ENCODE measurements around the gene ZNF503.
"Not testable (repeated sequence)": the region's sequence is repeated elsewhere in the genome, so short reads cannot be mapped to it uniquely, and the experiment has no call there.

The ZNF503 gene

DNA sequence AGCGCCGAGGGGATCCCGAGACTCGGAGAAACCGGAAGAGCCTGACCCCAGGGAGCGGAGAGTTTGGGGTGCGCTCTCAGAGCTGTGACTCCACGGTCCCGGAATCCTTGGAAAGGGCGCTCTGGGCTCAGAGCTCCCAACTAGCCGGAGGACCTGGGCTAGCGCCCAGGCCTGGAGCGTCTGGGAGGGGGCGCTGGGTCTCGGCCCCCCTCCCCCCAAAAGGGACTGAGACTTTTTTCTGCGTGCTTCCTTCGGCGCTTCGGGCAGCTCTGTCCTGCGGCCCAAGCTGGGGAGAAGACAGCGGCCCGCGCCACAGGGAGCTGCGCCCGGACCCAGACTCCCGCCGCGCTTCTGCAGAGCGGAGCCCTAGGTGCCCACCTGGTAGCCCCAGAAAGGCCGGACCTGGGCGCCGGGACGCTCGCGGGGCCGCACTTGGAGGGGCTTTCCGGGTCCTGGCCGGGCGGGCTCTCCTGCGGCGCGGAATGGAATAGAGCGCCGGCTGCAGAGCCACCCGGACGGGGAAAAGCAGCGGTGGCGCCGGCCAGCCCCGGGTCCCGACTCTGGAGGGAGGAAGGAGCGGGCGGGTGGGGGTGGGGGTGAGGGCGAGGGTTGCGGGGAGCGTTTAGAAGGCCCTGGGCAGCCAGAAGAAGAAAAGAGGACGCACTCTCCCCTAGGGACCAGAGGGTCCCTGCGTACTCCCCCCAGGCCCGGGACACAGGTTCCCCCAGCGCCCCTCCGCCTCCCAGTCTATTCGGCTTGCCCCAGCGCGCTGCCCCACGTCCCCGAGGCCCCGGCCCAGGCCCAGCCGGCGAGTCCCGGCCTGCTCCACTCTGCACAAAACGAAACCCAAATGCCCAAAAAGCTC is 4.7 kb downstream of the ZNF503 start:
- FAIRE-seq (no peak), DNase-seq (ENCODE audit: low spot score) (no peak)

DNA sequence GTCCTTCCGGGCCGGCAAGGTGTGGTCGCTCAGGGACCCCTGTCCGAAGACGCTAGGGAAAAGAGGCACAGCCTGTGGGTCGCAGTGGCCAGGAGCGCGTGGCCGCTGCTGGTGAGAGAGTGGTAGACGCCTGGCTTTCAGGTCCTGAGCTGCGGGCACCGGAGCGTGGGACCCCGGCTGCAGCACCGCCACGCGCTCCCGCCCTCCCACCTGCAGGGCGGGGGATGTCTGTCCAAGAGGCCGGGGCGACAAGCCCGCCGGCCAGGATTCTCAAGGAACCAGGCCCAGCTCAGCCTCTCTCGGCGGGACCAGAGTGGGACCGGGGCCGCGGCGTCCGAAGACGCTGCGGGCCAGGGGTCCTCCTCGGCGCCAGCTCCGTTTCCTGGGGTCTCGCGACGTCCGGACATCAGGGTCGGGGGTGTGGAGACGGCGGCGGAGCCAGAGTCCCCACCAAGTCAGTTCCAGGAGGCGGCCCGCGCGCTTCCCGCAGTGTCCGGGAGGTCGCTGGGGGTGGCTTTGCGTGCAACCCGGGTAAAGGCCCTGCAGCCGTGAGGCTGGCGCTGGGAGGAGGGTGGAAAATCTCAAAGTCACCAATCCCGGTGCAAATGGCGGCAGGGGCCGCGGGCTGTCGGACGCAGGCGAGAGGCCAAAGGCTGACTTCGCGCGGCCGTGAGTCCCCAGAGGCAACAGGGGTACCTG is 5.5 kb downstream of the ZNF503 start:
- FAIRE-seq (no peak), DNase-seq (ENCODE audit: low spot score) (no peak)

DNA sequence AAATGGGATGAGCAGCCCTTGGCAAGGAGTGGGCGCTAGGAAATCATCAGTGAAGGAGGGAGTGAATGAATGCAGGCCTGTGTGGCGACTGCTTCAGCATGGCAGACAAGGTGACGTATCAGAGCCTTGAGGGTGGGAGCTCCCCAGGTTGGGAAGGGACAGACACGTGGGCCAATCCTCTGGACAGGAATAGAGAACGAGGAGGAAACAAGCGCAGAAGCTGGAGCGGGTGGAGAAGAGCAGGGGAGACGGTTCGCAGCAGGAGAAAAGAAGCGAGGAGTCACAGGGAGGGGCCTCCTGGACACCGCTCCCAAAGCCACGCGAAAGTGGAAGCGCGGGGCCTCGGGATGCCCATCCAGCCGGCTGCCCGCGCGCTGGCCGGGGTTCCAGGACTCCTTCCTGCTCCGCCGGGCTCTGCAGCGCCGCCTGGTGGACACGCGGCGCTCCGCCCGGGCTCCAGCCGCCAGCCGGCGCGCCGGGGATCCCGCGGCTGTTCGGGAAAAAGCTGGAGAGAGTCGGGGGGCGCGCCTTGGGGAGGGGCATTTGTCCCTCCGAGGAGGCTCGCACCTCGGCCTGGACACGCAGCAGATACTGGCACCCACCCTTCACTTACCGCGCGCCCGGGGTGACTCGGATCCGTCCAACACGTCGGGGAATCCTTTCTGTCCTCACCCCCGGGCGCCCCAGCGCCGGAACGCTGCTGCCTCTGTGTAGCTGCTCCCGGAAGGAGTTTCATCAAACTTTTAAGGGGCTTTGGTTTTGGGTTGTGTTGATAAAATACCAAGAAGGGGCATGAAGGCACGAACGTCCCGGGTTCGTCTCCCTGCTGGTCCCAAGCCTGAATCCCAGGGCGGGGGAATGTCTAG is 6.3 kb downstream of the ZNF503 start:
- FAIRE-seq, result no peak
- DNase-seq (ENCODE audit: low spot score), result no peak

DNA sequence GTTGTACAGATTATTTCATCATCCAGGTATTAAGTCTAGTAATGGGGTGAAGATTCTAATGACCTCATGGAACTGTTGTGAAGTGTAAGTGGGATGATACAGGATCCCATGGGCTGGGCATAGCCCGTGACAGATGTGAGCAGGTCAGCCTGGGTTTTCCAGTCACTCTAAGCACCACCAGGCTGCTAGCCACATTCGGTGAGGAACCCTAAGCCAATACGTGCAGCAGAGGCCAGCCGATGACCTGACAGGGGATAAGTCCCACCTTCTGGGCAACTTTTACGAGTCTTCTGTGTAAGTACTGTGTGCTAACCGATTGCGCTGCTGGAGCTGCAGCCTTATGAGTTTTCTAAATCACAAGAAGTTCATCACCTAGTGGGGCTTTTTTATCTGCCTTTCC is 7.3 kb downstream of the ZNF503 start:
- no peak for DNase-seq (ENCODE audit: low spot score)
- FAIRE-seq, result no peak

DNA sequence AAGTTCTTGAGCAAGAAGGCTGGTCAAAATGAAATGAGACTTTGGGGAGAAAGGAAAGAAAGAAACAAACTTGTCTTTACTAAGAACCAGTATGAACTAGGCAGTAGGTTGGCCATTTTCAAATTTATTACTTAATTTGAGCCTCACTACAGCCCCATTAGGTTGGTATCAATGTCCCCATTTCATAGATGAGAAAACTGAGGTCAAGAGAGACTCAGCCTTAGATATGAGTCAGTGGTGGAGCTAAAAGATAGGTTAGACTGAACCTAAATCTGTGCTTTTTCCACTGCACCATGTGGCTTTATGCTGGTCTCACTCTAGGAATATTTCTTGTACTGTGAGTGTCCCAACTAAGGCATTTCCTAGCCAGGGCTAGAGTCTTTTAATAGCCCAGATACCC is 8.8 kb downstream of the ZNF503 start:
- DNase-seq (ENCODE audit: low spot score) (no peak), FAIRE-seq (no peak)

DNA sequence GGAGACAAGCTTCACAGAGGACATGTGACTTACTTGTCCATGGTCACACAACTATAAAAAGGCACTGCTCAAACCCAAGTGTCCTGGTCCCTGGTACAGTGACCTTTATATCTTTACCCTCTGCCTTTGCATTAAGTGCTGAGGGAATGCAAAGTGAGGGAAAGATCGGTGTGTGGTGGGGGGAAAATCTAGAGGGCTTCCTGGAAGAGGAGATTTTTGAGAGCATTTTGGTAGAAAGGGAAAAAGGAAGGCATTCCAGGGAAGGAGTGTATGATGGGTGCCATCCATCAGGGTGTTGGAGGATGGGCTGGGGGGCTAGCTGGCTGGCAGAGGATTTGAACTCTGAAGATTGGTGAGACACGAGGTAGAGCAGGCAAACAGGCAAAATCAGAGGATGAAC is 9.3 kb downstream of the ZNF503 start:
- DNase-seq (ENCODE audit: low spot score) (no peak), FAIRE-seq (no peak)

DNA sequence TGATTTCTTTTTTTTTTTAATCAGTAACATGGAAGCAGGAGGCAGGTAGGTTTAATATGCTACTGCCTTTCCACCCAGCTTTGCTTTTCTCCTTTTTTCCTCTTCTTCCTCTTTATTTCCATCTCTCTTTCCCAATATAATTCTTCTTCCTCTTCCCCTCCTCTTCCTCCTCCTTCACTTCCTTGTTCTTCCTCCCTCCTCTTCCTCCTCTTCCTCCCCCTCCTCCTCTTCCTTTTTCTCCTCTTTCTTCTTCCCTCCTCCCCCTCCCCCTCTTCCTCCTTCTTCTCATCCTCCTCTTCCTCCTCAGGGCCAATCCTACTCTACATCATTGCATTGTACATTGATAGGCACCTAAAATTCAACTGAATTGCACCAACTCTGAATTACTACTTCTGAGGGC is 11.4 kb downstream of the ZNF503 start:
- DNase-seq (ENCODE audit: low spot score), result no peak
- FAIRE-seq, result no peak

DNA sequence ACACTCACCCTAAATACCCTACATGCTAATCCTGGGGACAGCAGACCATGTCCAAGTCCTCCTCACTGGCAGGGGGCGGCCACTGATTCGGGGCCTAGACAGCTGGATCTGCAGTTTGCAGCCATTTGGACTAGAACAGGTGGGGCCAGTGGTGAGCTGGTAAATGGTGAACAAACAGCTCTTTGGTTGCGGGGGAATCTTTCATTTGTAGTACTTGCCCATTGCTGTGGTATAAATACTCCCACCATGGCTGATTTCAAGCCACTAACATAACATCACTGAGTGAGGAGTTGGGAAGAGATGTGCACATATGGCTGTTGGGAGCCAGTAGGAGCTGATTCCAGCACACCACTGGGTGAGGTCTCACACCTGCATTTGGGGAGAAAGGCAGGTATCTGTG is 13.5 kb downstream of the ZNF503 start:
- DNase-seq (ENCODE audit: low spot score) (no peak), FAIRE-seq (no peak)

DNA sequence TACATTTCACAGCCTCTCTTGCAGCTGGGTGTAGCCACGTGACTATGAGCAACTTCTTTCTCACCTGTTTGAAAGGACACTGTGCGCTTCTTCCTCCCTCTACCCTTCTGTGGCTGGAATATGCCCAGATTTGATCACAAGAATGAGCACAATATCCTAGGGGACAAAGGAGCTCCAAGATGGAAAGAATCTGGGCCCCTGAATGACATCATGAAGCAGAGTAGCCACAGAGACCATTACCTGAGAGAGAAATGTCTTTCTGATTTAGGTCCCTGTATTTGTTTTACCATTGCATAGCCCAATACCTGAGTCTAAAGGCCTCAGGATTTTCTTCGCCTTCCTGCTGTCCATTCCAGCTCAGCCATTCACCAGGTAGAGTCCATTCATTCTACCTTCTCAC is 15.4 kb downstream of the ZNF503 start:
- DNase-seq (ENCODE audit: low spot score) (no peak), FAIRE-seq (no peak)

DNA sequence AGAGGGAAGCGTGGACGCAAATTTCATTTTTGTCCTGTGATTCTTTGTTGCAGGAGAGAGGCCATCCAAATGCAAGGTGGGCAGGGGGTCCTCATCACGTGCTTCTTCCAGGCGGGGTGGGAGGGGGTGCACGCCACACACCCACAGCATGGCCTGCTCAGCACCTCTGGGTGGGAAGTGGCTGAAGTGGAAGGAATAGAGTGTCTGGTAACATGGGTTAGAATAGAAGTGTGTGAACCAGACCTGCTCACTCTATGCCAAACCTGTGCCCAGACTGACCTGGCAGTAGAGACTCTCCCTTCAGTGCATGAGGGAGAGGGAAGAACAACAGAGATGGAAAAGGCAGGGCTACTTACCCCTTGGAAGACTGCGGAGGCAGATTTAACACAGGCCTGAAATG is 21.7 kb downstream of the ZNF503 start:
- peak; percentile 68 for FAIRE-seq

DNA sequence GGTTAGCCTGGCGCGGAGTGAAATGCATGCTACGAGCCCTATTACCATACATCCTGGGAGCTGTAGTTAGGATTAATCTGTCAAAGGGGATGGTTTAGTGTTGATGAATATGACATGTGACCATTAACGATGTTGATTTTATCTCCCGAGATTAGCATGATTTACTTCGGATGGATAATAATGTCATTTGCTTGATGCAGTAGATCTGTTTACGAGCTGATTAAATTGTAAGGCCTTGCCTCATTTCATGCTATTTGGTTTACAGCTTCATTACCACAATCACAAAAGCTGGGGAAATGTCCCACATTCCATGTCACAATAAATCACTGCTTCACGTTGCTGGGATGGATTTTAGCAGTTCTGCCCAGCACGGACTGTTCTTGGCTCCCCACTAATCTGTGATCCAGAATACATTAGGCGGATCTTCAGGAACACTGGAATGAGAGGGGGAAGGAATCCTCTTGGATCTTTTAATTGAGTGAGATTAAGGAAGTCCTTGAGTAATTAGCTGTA is 22.3 kb downstream of the ZNF503 start:
- no peak for DNase-seq (ENCODE audit: low spot score)
- FAIRE-seq, result no peak

More for the DNA sequence above, 21.7 kb downstream of the ZNF503 start:
- no peak for DNase-seq (ENCODE audit: low spot score)

DNA sequence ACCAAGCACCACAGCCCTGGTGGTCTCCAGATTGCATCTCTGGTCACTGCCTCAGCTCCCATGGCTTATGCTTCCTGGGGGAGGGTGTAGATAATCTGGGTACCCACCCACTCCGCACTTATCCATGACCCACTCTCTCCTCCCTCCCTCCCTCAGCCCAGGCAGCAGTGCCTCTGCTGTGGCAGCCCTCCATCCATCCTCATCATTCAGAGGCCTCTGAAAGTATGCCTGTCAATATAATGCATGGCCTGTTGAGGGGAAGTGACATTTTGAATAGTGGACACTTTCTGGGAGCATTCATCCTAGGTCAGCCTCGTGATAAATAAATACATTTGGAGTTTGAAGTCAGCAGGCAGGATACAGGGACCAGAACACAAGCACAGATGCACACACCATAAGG is 23.2 kb downstream of the ZNF503 start:
- DNase-seq (ENCODE audit: low spot score) (no peak), FAIRE-seq (no peak)

DNA sequence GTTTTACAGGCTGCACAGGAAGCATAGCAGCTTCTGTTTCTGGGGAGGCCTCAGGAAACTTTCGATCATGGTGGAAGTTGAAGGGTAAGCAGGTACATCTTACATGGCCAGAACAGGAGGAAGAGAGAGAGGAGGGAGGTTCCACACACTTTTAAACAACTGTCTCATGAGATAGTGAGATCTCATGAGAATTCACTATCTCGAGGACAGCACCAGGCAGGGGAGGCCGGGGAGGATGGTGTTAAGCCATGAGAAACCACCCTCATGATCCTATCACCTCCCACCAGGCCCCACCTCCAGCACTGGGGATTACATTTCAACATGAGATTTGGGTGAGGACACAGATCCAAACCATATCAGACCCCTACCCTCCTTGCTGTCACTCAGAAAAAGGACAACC is 23.7 kb downstream of the ZNF503 start:
- FAIRE-seq, result no peak

DNA sequence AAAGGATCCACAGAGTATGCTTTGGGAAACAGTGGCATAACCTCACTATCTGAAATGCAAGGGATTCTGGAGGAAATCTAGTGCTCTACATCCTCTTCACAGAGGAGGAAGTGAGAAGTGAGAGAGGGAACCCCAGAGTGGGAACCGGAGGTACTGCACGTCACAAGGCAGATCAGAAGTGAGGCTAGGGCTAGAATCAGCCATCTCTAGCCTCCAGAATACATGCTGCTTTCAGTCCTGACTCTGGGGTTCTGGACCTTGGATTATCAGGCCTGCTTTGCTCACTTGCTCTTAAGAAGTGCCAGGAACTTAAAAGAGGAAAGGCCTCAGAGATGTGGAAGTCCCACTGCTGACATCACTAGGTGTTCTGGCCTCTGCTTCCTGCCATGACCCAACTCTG is 25.7 kb downstream of the ZNF503 start:
- DNase-seq (ENCODE audit: low spot score) (no peak), FAIRE-seq (no peak)

More for the DNA sequence above, 23.7 kb downstream of the ZNF503 start:
- DNase-seq (ENCODE audit: low spot score), result no peak

DNA sequence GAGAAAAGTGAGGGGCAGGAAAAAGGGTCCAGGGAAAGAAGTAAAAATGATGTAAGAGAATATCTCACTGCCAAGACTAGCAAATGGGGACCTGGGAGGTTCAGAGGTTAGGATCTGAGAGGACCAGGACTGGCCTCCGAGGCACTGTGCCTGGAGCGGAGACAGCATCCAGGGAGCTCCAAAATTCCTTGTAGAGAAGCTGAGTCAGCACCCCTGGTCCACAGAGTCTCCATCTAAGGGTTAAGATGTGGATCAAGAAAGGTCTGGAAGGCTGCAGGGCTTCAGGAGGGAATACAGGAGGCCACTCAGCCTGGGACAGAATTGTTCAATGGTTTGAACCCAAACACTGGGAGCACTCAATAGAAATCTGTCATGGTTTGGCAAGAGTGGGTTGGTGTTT is 30.6 kb downstream of the ZNF503 start:
- FAIRE-seq (no peak), DNase-seq (ENCODE audit: low spot score) (no peak)

DNA sequence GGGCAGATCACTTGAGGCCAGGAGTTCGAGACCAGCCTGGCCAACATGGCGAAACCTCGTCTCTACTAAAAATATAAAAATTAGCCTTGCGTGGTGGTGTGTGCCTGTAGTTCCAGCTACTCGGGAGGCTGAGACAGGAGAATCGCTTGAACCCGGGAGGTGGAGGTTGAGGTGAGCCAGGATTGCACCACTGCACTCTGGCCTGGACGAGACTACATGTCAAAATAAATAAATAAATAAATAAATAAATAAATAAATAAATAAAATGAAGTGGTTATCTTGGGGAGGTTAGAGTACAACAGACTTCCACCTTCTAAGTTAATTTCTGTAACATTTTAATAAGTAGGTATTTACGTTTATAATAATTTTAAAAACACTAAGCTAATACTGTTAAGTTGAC is 31.7 kb downstream of the ZNF503 start:
- not testable (repeated sequence) for FAIRE-seq; DNase-seq (ENCODE audit: low spot score)

DNA sequence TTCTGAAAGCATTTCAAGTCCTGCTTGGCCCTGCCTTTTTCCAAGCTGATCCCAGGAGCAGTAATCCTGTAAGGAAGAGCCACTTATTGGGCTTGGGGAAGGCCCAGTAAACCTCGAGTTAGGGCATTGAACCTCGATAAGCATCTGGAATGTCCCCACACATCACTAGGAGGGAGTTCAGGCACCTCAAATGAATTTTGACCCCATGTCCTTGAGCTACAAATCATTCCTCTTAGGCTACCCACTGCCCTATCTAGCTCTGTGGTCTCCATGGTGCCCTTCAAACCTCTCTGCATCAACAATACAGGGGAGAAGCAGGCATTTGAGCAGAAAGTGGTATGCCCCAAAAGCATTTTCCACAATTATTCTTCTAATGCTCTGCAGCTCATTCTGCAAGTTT is 33.7 kb downstream of the ZNF503 start:
- no peak for DNase-seq (ENCODE audit: low spot score)
- no peak for FAIRE-seq

DNA sequence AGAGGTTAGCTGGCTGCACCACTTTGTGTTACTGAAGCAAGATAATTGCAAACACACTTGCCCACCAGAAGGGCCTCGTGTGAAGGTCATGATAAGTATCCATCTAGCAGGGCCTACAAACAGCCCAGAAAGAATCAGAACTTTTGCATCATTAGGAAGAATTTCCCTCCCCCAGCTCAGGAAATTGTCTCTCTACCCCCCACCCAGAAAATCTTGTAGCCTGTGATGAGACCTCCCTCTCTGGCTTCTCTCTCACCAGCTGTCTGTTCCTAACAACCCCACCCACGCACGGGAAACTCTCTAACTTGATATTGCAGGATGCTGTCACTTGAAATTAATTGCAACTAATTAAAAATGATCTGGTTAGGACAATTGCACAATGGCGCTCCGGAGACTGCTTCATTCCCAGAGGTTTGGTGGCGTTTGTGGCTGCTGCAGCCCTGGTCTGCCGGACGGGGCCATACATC is 34.5 kb downstream of the ZNF503 start:
- DNase-seq (ENCODE audit: low spot score) (no peak), FAIRE-seq (no peak)

DNA sequence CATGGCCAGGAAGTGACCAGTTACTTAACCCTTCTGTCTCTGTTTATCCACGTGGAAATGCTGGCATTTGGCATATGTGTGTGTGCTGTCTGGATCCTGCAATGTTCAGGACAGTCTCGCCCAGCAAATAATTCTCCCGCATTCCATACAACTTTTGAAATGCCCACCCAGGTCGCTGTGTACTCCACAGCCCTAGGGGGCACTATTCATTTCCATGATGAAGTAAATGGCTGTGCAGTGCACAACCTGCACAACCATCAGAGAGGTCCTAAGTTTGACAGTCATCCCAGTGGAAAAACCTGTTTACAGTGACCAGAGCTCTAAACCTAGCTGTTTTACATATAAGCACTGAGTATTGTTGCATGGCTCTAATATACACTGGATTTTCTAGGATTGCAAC is 38.1 kb downstream of the ZNF503 start:
- FAIRE-seq, result peak; percentile 61
- DNase-seq (ENCODE audit: low spot score), result no peak

DNA sequence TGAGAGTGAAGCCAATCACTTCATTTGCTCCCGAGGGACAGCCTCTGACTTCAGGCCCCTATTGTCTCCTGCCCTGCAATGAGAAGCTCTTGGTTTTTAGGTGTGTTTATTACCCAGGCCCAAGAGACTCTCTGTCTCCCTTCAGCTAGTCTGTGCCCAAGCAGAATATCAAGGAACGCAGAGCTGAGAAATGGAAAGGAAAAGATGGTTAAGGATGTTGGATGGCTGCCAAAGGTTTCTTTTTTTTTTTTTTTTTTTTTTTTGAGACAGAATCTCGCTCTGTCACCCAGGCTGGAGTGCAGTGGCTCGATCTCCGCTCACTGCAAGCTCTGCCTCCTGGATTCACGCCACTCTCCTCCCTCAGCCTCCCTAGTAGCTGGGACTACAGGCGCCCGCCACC is 41.7 kb downstream of the ZNF503 start:
- not testable (repeated sequence) for FAIRE-seq

DNA sequence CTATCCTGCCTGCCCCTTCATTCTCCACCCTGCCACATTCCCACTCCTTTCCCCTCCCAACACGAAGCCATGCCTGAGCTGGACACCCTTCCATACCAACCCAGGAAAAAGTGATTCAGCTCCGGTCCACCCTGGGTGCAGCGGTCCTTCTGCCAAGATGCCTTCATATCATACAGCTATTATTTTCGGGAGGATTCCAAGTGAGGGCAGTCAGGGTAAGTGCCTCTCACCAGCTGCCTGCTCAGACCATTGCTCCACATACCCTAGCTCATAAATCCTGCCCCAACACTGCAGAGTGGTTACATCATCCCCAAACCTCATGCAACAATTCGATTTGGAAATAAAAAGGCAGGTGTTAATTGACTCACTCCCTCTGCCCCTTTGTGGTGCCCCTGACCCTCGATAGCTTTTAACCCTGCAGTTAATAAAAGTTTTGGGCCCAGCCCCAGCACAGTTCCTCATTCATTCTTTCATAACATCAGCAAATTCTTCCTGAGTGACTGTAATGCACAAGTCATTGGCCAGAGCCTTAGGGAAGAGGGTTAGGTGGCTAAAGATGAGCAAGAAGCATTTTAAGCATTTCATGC is 42.6 kb downstream of the ZNF503 start:
- FAIRE-seq, result peak; percentile 99
- peak; percentile 92 for DNase-seq (ENCODE audit: low spot score)

More for the DNA sequence above, 41.7 kb downstream of the ZNF503 start:
- not testable (repeated sequence) for DNase-seq (ENCODE audit: low spot score)

Data from urothelium cell line (cell line).